ENCODE data around the gene MIEN1.

MIEN1 gene

DNA sequence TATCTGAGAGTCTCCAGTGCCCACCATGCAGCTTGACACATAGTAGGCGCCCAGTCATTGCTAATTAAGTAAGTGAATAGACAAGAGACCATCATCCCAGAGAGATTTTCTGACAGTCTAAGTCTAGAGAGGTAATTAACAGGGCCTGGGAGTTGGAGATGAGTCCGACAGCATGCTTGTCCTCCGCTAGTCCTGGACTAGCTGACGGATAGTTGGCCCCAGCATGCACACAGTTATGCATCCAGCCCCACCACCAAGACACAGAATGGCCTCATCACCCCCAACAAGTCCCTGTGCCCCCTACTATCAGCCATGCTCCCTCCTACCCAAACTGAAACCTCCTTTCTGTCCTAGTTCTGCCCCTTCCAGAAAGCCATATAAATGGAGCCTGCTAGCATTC is 17.4 kb upstream of the MIEN1 start:
- no peaks in the 10 kb centered on the region for H3K36me3 ChIP-seq (ENCODE audit: insufficient read depth, low read length)
- no peak overlapping the region for H3K4me3 ChIP-seq (ENCODE audit: low read depth, low read length)
- peaks cover 11% of the 10 kb centered on the region for H3K4me1 ChIP-seq (ENCODE audit: control insufficient read depth, insufficient read depth, low read length, unreplicated experiment)
- no peaks in the 10 kb centered on the region for H3K79me2 ChIP-seq (ENCODE audit: control insufficient read depth, insufficient read depth, low read length, unreplicated experiment)
- H2AFZ ChIP-seq (ENCODE audit: low read length, unreplicated experiment): no peak overlapping the region
- no peaks in the 10 kb centered on the region for H3K27me3 ChIP-seq (ENCODE audit: insufficient read depth, low read length)
- H3K27ac ChIP-seq (ENCODE audit: low read depth, low read length): no peak overlapping the region

DNA sequence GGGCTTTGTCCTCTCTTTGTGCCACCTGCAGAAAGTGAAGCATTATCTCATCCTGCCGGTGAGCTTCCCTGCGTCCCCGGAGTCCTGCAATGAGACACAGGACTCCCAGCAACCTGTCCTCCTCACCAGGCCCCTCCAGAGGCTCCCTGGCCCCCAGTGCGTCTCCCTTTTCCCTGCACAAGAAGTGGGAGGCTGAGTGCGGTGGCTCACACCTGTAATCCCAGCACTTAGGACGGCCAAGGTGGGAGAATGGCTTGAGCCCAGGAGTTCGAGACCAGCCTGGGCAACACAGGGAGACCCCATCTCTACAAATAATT is 15.8 kb upstream of the MIEN1 start:
- Histone ChIP-seq H3K36me3 (ENCODE audit: insufficient read depth, low read length) (no peaks in the 10 kb centered on the region), H3K27ac (ENCODE audit: low read depth, low read length) (no peak overlapping the region), H3K4me1 (ENCODE audit: control insufficient read depth, insufficient read depth, low read length, unreplicated experiment) (peaks cover 13% of the 10 kb centered on the region), H3K27me3 (ENCODE audit: insufficient read depth, low read length) (no peaks in the 10 kb centered on the region), H2AFZ (ENCODE audit: low read length, unreplicated experiment) (no peak overlapping the region), H3K4me3 (ENCODE audit: low read depth, low read length) (no peak overlapping the region), H3K79me2 (ENCODE audit: control insufficient read depth, insufficient read depth, low read length, unreplicated experiment) (no peaks in the 10 kb centered on the region)

DNA sequence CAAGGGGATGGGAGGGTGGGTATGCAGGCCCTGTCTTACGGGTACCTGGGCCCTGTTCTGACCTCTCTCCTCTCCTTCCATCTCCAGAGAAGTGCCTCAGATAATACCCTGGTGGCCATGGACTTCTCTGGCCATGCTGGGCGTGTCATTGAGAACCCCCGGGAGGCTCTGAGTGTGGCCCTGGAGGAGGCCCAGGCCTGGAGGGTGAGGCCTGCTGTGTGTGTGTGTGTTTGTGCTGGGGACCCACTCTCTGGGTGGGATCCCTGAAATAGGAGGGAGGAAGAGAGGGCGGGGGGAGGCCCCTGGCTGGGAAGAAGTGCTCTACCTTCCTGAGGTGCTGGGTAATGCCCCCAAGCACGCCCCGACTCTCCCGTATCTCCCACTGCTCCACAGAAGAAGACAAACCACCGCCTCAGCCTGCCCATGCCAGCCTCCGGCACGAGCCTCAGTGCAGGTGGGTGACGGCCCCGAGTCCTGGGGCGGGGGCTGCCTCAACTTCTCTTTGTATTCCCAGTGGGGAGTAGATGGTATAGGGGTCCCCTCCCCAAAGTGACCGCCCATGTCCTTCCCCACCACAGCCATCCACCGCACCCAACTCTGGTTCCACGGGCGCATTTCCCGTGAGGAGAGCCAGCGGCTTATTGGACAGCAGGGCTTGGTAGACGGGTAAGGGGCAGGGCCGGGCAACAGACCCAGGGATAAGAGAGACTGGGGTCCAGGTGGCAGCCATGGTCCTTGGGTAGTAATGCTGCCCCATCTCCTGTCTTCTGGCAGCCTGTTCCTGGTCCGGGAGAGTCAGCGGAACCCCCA is 15.2 kb upstream of the MIEN1 start:
- no peak overlapping the region for H3K27ac ChIP-seq (ENCODE audit: low read depth, low read length)
- H2AFZ ChIP-seq (ENCODE audit: low read length, unreplicated experiment): no peak overlapping the region
- H3K4me3 ChIP-seq (ENCODE audit: low read depth, low read length): no peak overlapping the region
- no peaks in the 10 kb centered on the region for H3K79me2 ChIP-seq (ENCODE audit: control insufficient read depth, insufficient read depth, low read length, unreplicated experiment)
- no peaks in the 10 kb centered on the region for H3K27me3 ChIP-seq (ENCODE audit: insufficient read depth, low read length)
- peaks cover 15% of the 10 kb centered on the region for H3K4me1 ChIP-seq (ENCODE audit: control insufficient read depth, insufficient read depth, low read length, unreplicated experiment)
- no peaks in the 10 kb centered on the region for H3K36me3 ChIP-seq (ENCODE audit: insufficient read depth, low read length)

DNA sequence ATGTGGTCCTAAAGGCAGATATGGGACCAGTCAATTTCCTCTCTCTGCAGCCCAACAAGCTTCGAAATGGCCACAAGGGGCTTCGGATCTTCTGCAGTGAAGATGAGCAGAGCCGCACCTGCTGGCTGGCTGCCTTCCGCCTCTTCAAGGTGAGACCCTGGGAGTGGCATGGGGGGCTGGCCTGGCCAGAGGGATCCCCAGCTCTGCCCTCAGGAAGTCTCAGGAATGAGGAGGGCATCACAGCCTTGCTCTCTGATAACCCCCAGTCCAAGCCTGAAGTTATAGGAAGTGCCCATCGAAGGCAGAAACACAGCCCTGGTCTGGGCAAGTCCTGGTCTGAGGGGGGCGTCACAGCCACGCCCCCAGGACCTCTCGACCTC is 14.5 kb upstream of the MIEN1 start:
- Histone ChIP-seq H2AFZ (ENCODE audit: low read length, unreplicated experiment) (no peak overlapping the region), H3K27ac (ENCODE audit: low read depth, low read length) (no peak overlapping the region), H3K4me3 (ENCODE audit: low read depth, low read length) (no peak overlapping the region), H3K36me3 (ENCODE audit: insufficient read depth, low read length) (no peaks in the 10 kb centered on the region), H3K4me1 (ENCODE audit: control insufficient read depth, insufficient read depth, low read length, unreplicated experiment) (peaks cover 17% of the 10 kb centered on the region), H3K79me2 (ENCODE audit: control insufficient read depth, insufficient read depth, low read length, unreplicated experiment) (no peaks in the 10 kb centered on the region), H3K27me3 (ENCODE audit: insufficient read depth, low read length) (no peaks in the 10 kb centered on the region)

DNA sequence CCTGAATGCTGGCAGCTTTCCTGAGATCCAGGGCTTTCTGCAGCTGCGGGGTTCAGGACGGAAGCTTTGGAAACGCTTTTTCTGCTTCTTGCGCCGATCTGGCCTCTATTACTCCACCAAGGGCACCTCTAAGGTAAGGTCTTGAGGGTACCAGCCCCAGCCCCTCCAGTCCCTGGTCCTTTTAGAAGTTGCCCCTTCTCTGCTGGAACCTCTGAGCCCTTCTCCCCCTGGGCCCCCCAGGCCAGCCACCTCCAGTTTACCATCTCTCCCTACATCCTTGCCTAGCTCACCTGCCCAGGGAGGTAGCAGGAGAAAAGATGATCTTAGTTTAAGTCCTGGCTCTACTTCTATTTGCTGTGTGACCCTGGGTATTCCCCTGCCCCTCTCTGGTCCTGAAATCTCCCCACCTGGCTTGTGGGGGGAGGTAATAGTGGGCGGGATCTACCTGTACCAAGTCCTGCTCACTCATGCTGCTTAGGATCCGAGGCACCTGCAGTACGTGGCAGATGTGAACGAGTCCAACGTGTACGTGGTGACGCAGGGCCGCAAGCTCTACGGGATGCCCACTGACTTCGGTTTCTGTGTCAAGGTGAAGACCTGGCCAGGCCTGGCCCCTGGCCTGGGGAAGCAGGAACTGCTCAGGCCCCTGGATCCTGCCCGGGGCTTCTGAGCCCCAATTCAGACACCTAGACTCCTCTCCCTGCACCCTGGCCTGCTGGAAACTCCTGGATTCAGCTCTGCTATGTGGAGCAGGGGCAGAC is 13.9 kb upstream of the MIEN1 start:
- Histone ChIP-seq H2AFZ (ENCODE audit: low read length, unreplicated experiment) (no peak overlapping the region), H3K79me2 (ENCODE audit: control insufficient read depth, insufficient read depth, low read length, unreplicated experiment) (no peaks in the 10 kb centered on the region), H3K4me3 (ENCODE audit: low read depth, low read length) (no peak overlapping the region), H3K27me3 (ENCODE audit: insufficient read depth, low read length) (no peaks in the 10 kb centered on the region), H3K27ac (ENCODE audit: low read depth, low read length) (no peak overlapping the region), H3K4me1 (ENCODE audit: control insufficient read depth, insufficient read depth, low read length, unreplicated experiment) (peaks cover 23% of the 10 kb centered on the region), H3K36me3 (ENCODE audit: insufficient read depth, low read length) (no peaks in the 10 kb centered on the region)

DNA sequence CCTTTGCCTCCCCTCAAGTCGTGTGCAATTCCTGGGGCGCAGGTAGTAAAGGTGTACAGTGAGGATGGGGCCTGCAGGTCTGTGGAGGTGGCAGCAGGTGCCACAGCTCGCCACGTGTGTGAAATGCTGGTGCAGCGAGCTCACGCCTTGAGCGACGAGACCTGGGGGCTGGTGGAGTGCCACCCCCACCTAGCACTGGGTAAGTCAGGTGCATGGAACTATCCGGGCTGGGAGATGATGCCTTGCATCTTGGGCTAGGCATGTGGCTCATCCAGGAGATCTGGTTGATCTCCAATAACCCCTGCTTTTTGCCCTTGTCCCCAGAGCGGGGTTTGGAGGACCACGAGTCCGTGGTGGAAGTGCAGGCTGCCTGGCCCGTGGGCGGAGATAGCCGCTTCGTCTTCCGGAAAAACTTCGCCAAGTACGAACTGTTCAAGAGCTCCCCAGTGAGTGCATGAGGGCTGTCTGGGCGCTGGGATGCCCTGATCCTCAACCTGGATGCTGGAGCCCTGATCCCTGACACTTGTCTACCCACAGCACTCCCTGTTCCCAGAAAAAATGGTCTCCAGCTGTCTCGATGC is 12.6 kb upstream of the MIEN1 start:
- Histone ChIP-seq H3K79me2 (ENCODE audit: control insufficient read depth, insufficient read depth, low read length, unreplicated experiment) (no peaks in the 10 kb centered on the region), H3K36me3 (ENCODE audit: insufficient read depth, low read length) (no peaks in the 10 kb centered on the region), H3K4me3 (ENCODE audit: low read depth, low read length) (no peak overlapping the region), H2AFZ (ENCODE audit: low read length, unreplicated experiment) (no peak overlapping the region), H3K27me3 (ENCODE audit: insufficient read depth, low read length) (no peaks in the 10 kb centered on the region), H3K27ac (ENCODE audit: low read depth, low read length) (no peak overlapping the region), H3K4me1 (ENCODE audit: control insufficient read depth, insufficient read depth, low read length, unreplicated experiment) (peaks cover 30% of the 10 kb centered on the region)

DNA sequence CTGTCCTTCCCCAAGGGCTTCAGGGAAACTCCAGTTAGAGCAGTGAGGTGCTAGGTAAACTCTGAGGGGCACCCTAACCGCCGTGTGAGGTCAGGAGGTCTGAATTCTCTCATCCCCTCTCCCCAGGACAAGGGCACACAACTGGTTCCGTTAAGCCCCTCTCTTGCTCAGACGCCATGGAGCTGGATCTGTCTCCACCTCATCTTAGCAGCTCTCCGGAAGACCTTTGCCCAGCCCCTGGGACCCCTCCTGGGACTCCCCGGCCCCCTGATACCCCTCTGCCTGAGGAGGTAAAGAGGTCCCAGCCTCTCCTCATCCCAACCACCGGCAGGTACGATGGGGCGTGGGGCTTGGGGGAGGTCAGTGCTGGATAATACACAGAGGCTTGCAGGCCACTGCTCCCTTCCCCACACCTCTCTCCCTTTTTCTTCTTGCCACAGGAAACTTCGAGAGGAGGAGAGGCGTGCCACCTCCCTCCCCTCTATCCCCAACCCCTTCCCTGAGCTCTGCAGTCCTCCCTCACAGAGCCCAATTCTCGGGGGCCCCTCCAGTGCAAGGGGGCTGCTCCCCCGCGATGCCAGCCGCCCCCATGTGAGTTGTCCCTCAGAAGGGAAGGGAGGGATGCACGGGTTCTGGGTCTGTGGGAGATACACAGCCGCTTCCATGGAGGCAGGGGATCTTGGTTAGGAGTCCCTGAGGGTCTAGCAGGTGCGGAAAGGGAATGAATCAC is 12.0 kb upstream of the MIEN1 start:
- Histone ChIP-seq H3K36me3 (ENCODE audit: insufficient read depth, low read length) (no peaks in the 10 kb centered on the region), H2AFZ (ENCODE audit: low read length, unreplicated experiment) (no peak overlapping the region), H3K4me3 (ENCODE audit: low read depth, low read length) (no peak overlapping the region), H3K79me2 (ENCODE audit: control insufficient read depth, insufficient read depth, low read length, unreplicated experiment) (no peaks in the 10 kb centered on the region), H3K4me1 (ENCODE audit: control insufficient read depth, insufficient read depth, low read length, unreplicated experiment) (peaks cover 30% of the 10 kb centered on the region), H3K27ac (ENCODE audit: low read depth, low read length) (no peak overlapping the region), H3K27me3 (ENCODE audit: insufficient read depth, low read length) (no peaks in the 10 kb centered on the region)

DNA sequence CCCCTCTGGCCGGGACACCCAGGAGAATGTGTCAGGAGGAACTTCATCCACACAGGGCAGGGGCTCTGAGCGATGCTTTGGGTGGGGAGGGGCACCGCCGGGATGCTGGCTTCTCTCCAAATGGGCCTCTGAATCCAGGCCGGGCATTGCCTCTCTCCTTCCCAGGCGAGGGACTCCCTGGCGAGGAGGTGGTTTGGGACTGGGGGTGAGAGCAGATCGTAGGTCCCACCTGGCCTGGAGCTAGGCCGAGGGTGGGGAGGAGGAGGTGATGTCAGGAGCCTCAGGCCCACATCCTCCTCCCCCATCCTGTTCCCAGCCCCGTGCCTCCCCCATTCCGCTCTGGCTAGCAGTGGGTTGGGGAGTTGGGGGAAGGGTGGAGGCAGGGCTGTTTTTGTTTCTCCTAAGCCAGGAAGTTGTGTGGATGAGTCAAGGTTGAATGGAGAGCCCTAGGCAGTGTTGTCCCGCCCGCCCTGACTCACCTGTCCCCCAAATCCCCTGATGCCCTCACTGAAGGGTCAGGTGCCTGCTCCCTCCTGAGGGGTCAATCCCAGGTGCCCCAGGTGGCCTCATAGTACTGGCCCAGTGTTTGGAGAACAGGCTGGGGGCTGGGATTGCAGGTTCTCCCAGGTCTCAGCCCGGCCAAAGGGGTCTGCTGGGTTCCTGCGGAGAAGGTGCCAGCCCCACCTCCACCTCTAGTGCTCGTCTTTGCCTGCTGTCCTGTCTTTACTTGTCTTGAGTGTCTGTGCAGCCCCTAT is 10.2 kb upstream of the MIEN1 start:
- Histone ChIP-seq H2AFZ (ENCODE audit: low read length, unreplicated experiment) (peak overlapping the region; percentile 73), H3K4me3 (ENCODE audit: low read depth, low read length) (peak overlapping the region; percentile 42; the same call in 1 of the 2 replicates), H3K36me3 (ENCODE audit: insufficient read depth, low read length) (no peaks in the 10 kb centered on the region), H3K79me2 (ENCODE audit: control insufficient read depth, insufficient read depth, low read length, unreplicated experiment) (no peaks in the 10 kb centered on the region), H3K27ac (ENCODE audit: low read depth, low read length) (no peak overlapping the region), H3K4me1 (ENCODE audit: control insufficient read depth, insufficient read depth, low read length, unreplicated experiment) (peaks cover 30% of the 10 kb centered on the region), H3K27me3 (ENCODE audit: insufficient read depth, low read length) (no peaks in the 10 kb centered on the region)

DNA sequence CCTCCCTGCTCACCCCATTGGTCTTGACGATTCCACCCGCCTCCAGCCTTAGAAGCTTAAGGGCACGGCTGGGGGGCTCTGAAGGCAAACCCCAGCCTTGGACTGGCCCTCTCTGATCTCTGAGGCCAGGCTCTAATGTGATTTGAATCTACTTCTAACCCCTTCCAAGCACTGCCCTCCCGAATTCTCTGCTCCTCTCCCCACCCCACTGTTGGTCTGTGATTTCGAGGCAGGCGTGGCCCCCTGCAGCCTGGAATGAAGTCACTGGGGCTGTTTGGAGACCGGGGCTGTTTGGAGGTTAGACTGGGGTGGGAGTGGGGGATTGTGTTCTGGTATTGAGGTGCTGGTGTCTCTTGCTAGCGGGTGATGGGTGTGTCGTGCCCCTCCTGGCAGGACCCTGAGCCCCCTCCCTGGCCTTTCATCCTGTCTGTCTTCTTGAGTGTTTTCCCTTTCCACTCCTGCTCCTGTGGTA is 9.6 kb upstream of the MIEN1 start:
- Histone ChIP-seq H2AFZ (ENCODE audit: low read length, unreplicated experiment) (peak overlapping the region; percentile 73), H3K27me3 (ENCODE audit: insufficient read depth, low read length) (no peaks in the 10 kb centered on the region), H3K36me3 (ENCODE audit: insufficient read depth, low read length) (no peaks in the 10 kb centered on the region), H3K4me3 (ENCODE audit: low read depth, low read length) (peak overlapping the region; percentile 42; the same call in 1 of the 2 replicates), H3K79me2 (ENCODE audit: control insufficient read depth, insufficient read depth, low read length, unreplicated experiment) (no peaks in the 10 kb centered on the region), H3K27ac (ENCODE audit: low read depth, low read length) (no peak overlapping the region), H3K4me1 (ENCODE audit: control insufficient read depth, insufficient read depth, low read length, unreplicated experiment) (peaks cover 30% of the 10 kb centered on the region)
